GM08714 (cell line): ENCODE measurements around the gene N4BP2.
"Not testable (repeated sequence)": the region's sequence is repeated elsewhere in the genome, so short reads cannot be mapped to it uniquely, and the experiment has no call there.

ENCODE experiments used
- H3K4me3 ChIP-seq: fragments of 200-500 bp; sonication (Bioruptor generic); 2 replicates; pipeline ENCODE4 v1.5.1; 2014; ENCODE audit warnings: mild to moderate bottlenecking, low read length, inconsistent platforms
- ZNF274 ChIP-seq: IDR thresholded peaks from 2 replicates; pipeline ENCODE4 v1.6.1; 2012; ENCODE audit warnings: mild to moderate bottlenecking, low read depth, low read length

N4BP2 gene

GRCh38 chr4:40056716-40057585, at the start of gene N4BP2:
Gene N4BP2 (plus strand): TSS chr4:40056850. CDS start chr4:40097341, 40,491 bp downstream.
- TF ChIP-seq ZNF274, result no peak
- peak within 1 kb of the TSS; percentile 91 for H3K4me3 ChIP-seq

GRCh38 chr4:40016007-40016406, 40.6 kb upstream of the N4BP2 start:
- TF ChIP-seq ZNF274, result no peak
- no peak overlapping the region for H3K4me3 ChIP-seq

DNA sequence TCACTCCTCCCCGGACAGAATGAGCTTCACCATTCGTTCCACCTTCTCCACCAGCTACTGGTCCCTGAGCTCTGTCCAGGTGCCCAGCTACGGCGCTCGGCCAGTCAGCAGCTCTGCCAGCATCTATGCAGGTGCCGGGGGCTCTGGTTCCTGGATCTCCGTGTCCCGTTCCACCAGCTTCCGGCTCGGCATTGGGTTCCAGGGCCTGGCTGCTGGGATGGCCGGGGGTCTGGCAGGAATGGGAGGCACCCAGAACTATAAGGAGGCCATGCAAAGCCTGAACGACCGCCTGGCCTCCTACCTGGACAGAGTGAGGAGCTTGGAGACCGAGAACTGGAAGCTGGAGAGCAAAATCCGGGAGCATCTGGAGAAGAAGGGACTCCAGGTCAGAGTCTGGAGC, 36.4 kb upstream of the N4BP2 start:
- H3K4me3 ChIP-seq, result no peak overlapping the region
- no peak for TF ChIP-seq ZNF274

GRCh38 chr4:40021116-40021515, 35.5 kb upstream of the N4BP2 start:
- H3K4me3 ChIP-seq, result not testable (repeated sequence)

GRCh38 chr4:40024049-40024448, 32.6 kb upstream of the N4BP2 start:
- not testable (repeated sequence) for H3K4me3 ChIP-seq

DNA sequence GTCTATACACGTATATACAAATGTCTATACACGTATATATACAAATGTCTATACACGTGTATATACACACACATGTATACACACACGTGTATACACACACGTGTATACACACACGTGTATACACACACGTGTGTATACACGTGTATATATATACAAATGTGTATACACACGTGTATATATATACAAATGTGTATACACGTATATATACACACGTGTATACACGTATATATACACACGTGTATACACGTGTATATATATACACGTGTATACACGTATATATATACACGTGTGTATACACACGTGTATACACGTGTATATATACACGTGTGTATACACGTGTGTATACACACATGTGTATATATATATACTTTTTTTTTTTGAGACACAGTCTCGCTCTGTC, 23.9 kb upstream of the N4BP2 start:
- H3K4me3 ChIP-seq, result no peak overlapping the region
- TF ChIP-seq ZNF274, result no peak

DNA sequence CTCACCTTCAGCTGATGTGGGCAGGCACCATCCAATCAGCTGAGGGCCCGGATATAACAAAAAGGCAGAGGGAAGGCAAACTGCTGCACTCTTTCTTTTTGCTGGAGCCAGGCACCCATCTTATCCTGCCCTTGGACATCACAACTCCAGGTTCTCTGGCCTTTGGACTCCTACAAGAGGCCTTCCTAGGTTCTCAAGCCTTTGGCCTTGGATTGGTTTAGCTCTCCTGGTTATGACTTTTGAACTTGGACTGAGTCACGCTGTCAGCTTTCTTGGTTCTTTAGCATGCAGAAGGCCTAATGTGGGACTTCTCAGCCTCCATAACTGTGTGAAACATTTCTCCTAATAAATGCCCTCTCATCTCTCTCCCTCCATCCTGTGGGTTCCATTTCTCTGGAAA, 23.0 kb upstream of the N4BP2 start:
- no peak overlapping the region for H3K4me3 ChIP-seq

DNA sequence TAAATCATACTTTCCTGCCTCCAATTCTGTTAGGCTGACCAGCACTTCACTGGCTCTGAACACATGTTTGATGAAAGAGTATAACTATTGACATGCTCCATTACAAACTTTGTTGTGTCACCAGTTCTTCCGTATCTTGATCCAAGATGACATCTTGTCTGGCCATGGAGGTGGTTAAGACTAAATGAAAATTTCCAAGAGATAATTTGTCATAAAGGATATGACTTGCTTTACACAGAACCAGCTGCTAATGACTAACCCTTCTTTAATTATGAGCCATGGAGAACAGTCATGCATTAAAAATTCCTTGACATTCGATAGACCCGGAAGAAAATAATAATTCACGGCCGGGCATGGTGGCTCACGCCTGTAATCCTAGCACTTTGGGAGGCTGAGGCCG, 17.7 kb upstream of the N4BP2 start:
- no peak for TF ChIP-seq ZNF274
- H3K4me3 ChIP-seq, result no peak overlapping the region

More for the DNA sequence above, 23.0 kb upstream of the N4BP2 start:
- no peak for TF ChIP-seq ZNF274

DNA sequence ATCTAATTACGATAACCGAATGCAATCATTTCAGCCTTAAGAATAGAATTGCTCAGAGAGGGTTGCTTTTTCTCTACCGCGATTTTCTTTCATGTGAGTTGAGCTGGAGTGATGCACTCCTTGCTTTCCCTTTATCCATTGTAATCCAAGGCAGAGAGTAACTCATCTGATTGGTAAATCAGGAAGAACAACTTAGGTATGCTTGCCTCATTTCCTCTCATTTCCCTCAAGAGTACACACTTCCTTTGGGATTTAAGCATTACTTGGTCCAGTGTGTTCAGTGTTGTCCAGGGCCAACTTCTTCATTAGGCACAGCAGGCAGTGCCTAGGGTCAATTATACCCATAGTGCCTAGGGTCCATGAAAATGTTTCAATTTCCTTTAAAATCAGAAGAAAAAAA, 15.7 kb upstream of the N4BP2 start:
- no peak for TF ChIP-seq ZNF274
- H3K4me3 ChIP-seq, result no peak overlapping the region

GRCh38 chr4:40043786-40044185, 12.9 kb upstream of the N4BP2 start:
- no peak for TF ChIP-seq ZNF274
- H3K4me3 ChIP-seq, result no peak overlapping the region

DNA sequence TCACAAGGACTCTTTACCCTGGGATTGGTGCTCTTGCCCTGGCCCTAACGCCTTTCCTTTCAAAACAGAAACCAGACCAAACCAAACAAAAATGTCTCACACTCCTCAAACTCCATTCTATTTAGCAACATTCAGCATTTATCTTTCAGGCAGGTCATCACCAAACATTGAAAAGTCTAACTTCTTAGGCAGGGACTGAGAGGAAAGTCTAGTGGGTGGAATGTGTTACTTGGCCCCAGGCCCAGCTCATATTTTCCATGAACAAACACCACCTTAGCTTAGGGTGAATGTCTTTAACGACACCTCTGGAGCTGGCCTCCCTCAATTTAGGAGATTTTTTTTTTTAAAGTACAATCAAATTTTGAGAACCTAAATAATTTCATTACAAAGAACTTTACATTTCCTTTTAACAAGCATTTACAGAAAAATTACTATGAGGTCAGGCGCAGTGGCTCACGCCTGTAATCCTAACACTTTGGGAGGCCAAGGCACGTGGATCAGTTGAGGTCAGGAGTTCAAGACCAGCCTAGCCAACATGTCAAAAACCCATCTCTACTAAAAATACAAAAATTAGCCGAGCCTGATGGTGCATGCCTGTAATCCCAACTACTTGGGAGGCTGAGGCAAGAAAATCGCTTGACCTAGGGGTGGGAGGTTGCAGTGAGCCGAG, 10.2 kb upstream of the N4BP2 start:
- TF ChIP-seq ZNF274, result no peak
- no peak overlapping the region for H3K4me3 ChIP-seq

DNA sequence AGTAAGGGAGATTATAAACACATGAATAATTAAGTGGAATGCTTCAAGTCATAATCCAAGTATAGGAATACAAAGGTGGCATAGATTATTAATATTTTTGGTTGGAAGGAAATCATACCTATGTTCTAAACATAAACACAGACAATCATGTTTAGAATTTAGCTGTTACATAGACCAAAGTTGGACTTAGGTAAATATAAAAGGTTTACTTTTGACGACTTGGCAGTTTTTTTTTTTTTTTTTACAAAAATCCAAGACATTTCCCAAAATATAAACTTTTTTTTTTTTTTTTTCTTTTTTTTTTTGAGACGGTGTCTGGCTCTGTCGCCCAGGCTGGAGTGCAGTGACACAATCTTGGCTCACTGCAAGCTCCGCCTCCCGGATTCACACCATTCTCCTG, 3.5 kb upstream of the N4BP2 start:
- no peak for TF ChIP-seq ZNF274
- no peak overlapping the region for H3K4me3 ChIP-seq

- TF ChIP-seq ZNF274, result no peak
- H3K4me3 ChIP-seq, result peak overlapping the region; percentile 91
Measured at GRCh38 chr4:40055511-40055862, 1.2 kb upstream of the N4BP2 start.

DNA sequence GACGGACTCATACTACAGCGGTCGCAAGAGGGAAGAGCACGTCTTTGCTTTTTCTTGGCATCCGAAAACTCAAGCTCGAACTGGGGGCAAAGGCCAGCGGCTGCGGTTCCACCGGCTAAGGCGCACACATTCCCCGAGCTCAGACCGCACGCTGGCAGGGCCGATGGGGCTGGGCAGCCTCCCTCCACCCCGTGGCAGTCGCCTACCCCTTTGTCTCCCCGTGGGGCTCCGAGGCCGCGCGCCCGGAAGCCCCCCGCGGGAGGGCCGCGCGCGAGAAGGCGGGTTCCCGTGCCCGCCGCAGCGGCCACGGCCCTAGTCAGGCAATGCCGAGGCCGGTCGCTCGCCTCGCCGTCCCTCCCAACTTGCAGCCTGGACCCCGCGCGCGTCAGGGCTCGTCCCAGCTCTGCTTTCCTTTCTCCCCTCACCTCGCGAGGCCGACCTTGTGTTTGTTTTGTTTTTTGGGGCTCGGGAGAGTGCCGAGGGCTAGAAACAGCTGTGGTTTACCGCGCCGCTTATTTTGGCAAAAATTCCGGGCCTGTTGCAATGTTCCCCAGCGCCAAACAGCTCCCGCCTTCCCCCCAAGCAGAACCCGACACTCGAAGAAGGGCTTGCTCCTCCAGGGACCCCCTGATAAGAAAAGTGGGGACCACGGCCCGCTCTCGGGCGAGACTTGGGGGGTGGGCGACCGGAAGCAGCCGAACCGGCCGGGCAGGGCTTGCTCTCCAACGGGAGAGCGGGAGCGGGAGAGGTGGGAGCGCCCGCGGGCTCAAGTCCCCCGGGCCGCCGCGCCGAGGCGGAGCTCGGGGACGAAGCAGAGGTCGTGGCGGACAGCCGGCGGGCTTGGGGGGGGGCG, 561 bp upstream of the N4BP2 start:
- no peak for TF ChIP-seq ZNF274
- peak overlapping the region; percentile 91 for H3K4me3 ChIP-seq
